GM23248 (cell line): ENCODE data around the gene HTR3C. TPM values are rescaled to one million over a fixed set of nuclear protein-coding genes. Genes with fewer than 3 reads are reported as not detected.
A peak's percentile ranks its signal among the peaks of the same experiment; 100 is the strongest.
"Not testable (repeated sequence)": the region's sequence is repeated elsewhere in the genome, so short reads cannot be mapped to it uniquely, and the experiment has no call there.

Experiments
- DNase-seq: peaks from one replicate; pipeline ENCODE4 v3.0.0-alpha.2; 2015
- H2AFZ ChIP-seq: fragments of 200-600 bp; sonication (generic); 2 replicates; pipeline ENCODE4 v1.6.1; 2016; ENCODE audit warnings: antibody characterized with exemption
- H3F3A ChIP-seq: fragments of 200-600 bp; sonication (generic); 2 replicates; pipeline ENCODE4 v1.6.1; 2016; ENCODE audit warnings: mild to moderate bottlenecking, antibody characterized with exemption, mixed run types; ENCODE audit not compliant: insufficient read depth
- H3K27ac ChIP-seq: fragments of 200-600 bp; sonication (generic); 2 replicates; pipeline ENCODE4 v1.5.1; 2016; ENCODE audit warnings: mild to moderate bottlenecking
- H3K27me3 ChIP-seq: fragments of 200-600 bp; sonication (generic); replicated peaks from 2 replicates; pipeline ENCODE4 v1.6.1; 2016; ENCODE audit warnings: mild to moderate bottlenecking; ENCODE audit not compliant: insufficient read depth
- H3K36me3 ChIP-seq: fragments of 200-600 bp; sonication (generic); 2 replicates; pipeline ENCODE4 v1.6.1; 2016; ENCODE audit warnings: low read depth, mild to moderate bottlenecking
- H3K4me1 ChIP-seq: fragments of 200-600 bp; sonication (generic); 2 replicates; pipeline ENCODE4 v1.6.1; 2016; ENCODE audit warnings: mild to moderate bottlenecking; ENCODE audit not compliant: insufficient read depth
- H3K4me2 ChIP-seq: fragments of 200-600 bp; sonication (generic); one replicate; pipeline ENCODE4 v1.6.1; 2016; ENCODE audit warnings: mild to moderate bottlenecking; ENCODE audit not compliant: unreplicated experiment
- H3K4me3 ChIP-seq: fragments of 200-600 bp; sonication (generic); 2 replicates; pipeline ENCODE4 v1.5.1; 2016; ENCODE audit warnings: mild to moderate bottlenecking
- H3K79me2 ChIP-seq: fragments of 200-600 bp; sonication (generic); 2 replicates; pipeline ENCODE4 v1.6.1; 2016; ENCODE audit warnings: mild to moderate bottlenecking; ENCODE audit not compliant: insufficient read depth
- H3K9ac ChIP-seq: fragments of 200-600 bp; sonication (generic); 2 replicates; pipeline ENCODE4 v1.6.1; 2016; ENCODE audit warnings: mild to moderate bottlenecking
- H3K9me2 ChIP-seq: fragments of 200-600 bp; sonication (generic); 2 replicates; pipeline ENCODE4 v1.6.1; 2016; ENCODE audit warnings: mixed run types, mild to moderate bottlenecking, moderate library complexity; ENCODE audit not compliant: insufficient read depth
- H3K9me3 ChIP-seq: fragments of 200-600 bp; sonication (generic); one replicate; pipeline ENCODE4 v1.6.1; 2017; ENCODE audit warnings: low read depth
- H4K20me1 ChIP-seq: fragments of 200-600 bp; sonication (generic); 2 replicates; pipeline ENCODE4 v1.6.0; 2016; ENCODE audit not compliant: insufficient read depth
- EZH2 ChIP-seq: fragments of 200-600 bp; sonication (generic); IDR thresholded peaks from 2 replicates; pipeline ENCODE4 v1.6.1; 2018; ENCODE audit warnings: antibody characterized with exemption, mild to moderate bottlenecking; ENCODE audit not compliant: insufficient read depth, poor library complexity, severe bottlenecking
- EZH2phosphoT487 ChIP-seq: fragments of 200-600 bp; sonication (generic); IDR thresholded peaks from 2 replicates; pipeline ENCODE4 v1.6.1; 2018; ENCODE audit warnings: antibody characterized with exemption, moderate library complexity, mild to moderate bottlenecking, low read depth; ENCODE audit not compliant: insufficient read depth
- WGBS, 2 experiments: methylation state at CpG; one replicate each; pipeline ENCODE4 v1.1.6; 2015 to 2017; ENCODE audit warnings: low lambda C conversion rate in 2 of 2, low coverage in 1 of 2; ENCODE audit errors: missing lambda C conversion rate in 2 of 2; 5-methylcytosine and 5-hydroxymethylcytosine counted together
- in situ Hi-C: fragments of 300-500 bp; cut with MboI; formaldehyde crosslinking; loops from 2 replicates; pipeline ENCODE4 v1.15.0; 2020
- polyA plus RNA-seq: library from polyadenylated mRNA; unstranded; fragments of >200 nt; fragmentation: Nextera tagmentation; extraction: Ambion mirVana; gene quantifications from 2 replicates; pipeline ENCODE4 v1.2.1, GENCODE V29; 2016
- total RNA-seq: library from RNA; depleted of rRNA; stranded (reverse); fragments of >200 nt; shearing (Covaris generic); gene quantifications from 2 replicates; pipeline ENCODE4 v1.2.3, GENCODE V29; 2014

HTR3C gene
- total and polyA plus RNA-seq, 2 experiments from 2014 or later = not detected

DNA sequence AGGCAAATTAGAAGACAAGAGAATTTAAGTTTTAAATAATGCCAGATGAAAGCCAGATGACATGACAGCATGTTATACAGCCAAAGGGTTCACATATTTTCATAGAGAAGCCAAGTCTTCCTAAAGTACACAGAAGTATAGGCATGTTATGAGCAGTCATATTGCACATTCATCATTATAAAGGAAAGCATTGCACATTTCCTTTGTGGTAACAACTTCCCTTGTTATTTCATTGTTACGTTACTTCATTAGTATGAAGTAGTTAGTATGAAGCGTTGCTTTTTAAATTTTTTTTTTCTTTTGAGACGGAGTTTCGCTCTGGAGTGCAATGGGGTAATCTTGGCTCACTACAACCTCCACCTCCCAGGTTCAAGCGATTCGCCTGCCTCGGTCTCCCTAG, 30.5 kb upstream of the HTR3C start:
- 23 to 31% methylated on average over 7 of the region's 7 CpGs for WGBS, 2 experiments
- Histone ChIP-seq H3K9me2 (no peaks in the 10 kb centered on the region), H2AFZ (no peak overlapping the region), H3K9ac (no peak overlapping the region), H3K4me1 (no peaks in the 10 kb centered on the region), H3K36me3 (no peaks in the 10 kb centered on the region), H3K79me2 (no peaks in the 10 kb centered on the region), H3K27me3 (no peaks in the 10 kb centered on the region), H3F3A (no peaks in the 10 kb centered on the region), H3K4me3 (no peak overlapping the region), H3K27ac (no peak overlapping the region), H3K9me3 (no peaks in the 10 kb centered on the region), H4K20me1 (no peaks in the 10 kb centered on the region), H3K4me2 (no peak overlapping the region)
- in situ Hi-C loops = no loop called here
- peak; percentile 10 for DNase-seq
- TF ChIP-seq EZH2phosphoT487 (no peak), EZH2 (no peak)

DNA sequence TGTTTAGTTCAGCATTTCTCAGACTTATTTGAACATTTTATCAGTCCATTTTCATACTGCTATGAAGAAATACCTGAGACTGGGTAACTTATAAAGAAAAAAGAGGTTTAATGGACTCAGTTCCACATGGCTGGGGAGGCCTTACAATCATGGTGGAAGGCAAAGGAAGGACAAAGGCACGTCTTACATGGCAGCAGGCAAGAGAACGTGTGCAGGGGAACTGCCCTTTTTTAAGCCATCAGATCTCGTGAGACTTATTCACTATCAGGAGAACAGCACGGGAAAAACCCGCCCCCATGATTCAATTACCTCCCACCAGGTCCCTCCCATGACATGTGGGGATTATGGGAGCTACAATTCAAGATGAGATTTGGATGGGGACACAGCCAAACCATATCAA, 27.6 kb upstream of the HTR3C start:
- H3K79me2 ChIP-seq, DNase-seq, H3K4me2 ChIP-seq, H3K27me3 ChIP-seq, H3K4me1 ChIP-seq, H3K36me3 ChIP-seq, H3K9me3 ChIP-seq, H3K9ac ChIP-seq, H3K9me2 ChIP-seq, H2AFZ ChIP-seq, H3K4me3 ChIP-seq, in situ Hi-C loops, H3K27ac ChIP-seq, H3F3A ChIP-seq, H4K20me1 ChIP-seq: not testable (repeated sequence)
- WGBS, 2 experiments = 38 to 41% methylated on average over 5 of the region's 5 CpGs

DNA sequence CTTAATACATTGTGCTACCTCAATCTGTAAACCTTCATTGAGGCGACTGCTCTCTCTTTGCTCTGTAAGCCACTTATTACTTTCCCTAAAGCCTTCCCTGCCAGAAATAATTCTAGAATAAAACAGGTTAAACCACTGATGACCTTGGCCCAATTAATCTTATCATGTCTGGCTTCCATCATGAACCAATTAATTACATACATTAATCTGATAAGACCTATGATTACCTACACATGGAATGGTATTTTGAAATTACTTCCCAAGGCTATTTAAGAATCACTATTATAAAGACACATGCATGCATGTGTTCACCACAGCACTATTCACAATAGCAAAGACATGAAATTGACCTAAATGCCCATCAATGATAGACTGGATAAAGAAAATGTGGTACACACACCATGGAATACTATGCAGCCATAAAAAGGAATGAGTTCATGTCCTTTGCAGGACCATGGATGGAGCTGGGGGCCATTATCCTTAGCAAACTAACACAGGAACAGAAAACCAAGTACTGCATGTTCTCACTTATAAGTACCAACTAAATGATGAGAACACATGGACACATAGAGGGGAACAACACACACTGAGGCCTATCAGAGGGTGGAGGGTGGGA, 24.5 kb upstream of the HTR3C start:
- H3K4me3 ChIP-seq, in situ Hi-C loops, H3K79me2 ChIP-seq, H3K9ac ChIP-seq, H3K27me3 ChIP-seq, H3K36me3 ChIP-seq, H3K9me3 ChIP-seq, H3K9me2 ChIP-seq, H3F3A ChIP-seq, H3K4me2 ChIP-seq, H4K20me1 ChIP-seq, H2AFZ ChIP-seq, H3K4me1 ChIP-seq, H3K27ac ChIP-seq, DNase-seq: not testable (repeated sequence)
- 72 to 86% methylated on average over 1 of the region's 1 CpG for WGBS, 2 experiments

DNA sequence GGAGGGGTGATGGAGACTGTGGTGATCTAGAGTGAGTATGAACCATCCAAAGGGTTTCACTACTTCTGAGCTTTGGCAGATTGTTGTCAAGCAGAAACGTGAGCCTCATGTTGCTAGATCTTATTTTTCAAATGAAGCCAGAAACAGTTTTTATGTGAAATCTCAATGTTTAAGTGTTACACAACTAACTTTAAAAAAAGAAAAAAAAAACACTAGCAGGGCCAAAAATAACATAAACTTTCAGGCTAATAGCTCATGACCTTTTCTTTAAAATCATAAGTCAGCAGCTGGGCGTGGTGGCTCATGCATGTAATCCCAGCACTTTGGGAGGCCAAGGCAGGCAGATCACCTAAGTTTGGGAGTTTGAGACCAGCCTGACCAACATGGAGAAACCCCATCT, 23.4 kb upstream of the HTR3C start:
- no peaks in the 10 kb centered on the region for H3K79me2 ChIP-seq
- TF ChIP-seq EZH2 (no peak), EZH2phosphoT487 (no peak)
- no peaks in the 10 kb centered on the region for H3K9me2 ChIP-seq
- H3K4me2 ChIP-seq = no peak overlapping the region
- no peak overlapping the region for H2AFZ ChIP-seq
- H3F3A ChIP-seq = no peaks in the 10 kb centered on the region
- H3K4me3 ChIP-seq = no peak overlapping the region
- in situ Hi-C loops = no loop called here
- H3K9me3 ChIP-seq = no peaks in the 10 kb centered on the region
- no peak overlapping the region for H3K27ac ChIP-seq
- no peak overlapping the region for H3K9ac ChIP-seq
- H4K20me1 ChIP-seq = no peaks in the 10 kb centered on the region
- no peaks in the 10 kb centered on the region for H3K4me1 ChIP-seq
- peak; percentile 11 for DNase-seq
- H3K27me3 ChIP-seq = 0 out of 2 replicates have a peak, but pooled peaks cover 10% of the 10 kb centered on the region
- 27 to 29% methylated on average over 2 of the region's 2 CpGs for WGBS, 2 experiments
- no peaks in the 10 kb centered on the region for H3K36me3 ChIP-seq

DNA sequence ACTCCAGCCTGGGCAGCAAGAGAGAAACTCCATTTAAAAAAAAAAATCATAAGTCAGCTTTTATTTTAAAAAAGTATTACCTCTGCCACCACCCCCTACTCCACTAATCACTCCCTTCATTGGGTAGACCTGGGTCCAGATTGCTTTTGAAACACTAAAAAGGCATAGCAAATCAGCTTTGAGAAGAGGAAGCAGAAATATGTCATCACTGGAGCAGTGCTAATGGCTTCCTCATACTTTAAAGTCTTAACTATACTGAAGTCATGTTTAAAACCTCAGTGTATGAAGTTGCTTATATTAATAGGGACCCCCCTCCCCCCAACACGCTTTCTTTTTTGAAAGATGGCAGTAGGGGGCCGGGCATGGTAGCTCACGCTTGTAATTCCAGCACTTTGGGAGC, 22.3 kb upstream of the HTR3C start:
- 72 to 81% methylated on average over 3 of the region's 3 CpGs for whole genome bisulfite sequencing, 2 experiments

More for the DNA sequence above, 22.3 kb upstream of the HTR3C start:
- DNase-seq = no peak
- TF ChIP-seq EZH2 = no peak
- no peak for TF ChIP-seq EZH2phosphoT487
- Histone ChIP-seq H3K9me2 (no peaks in the 10 kb centered on the region), H3K4me3 (no peak overlapping the region), H4K20me1 (no peaks in the 10 kb centered on the region), H3F3A (no peaks in the 10 kb centered on the region), H3K4me2 (no peak overlapping the region), H3K79me2 (no peaks in the 10 kb centered on the region), H3K27me3 (peaks cover 10% of the 10 kb centered on the region; the same call in 1 of the 2 replicates), H3K27ac (no peak overlapping the region), H3K36me3 (no peaks in the 10 kb centered on the region), H2AFZ (no peak overlapping the region), H3K9ac (no peak overlapping the region), H3K4me1 (no peaks in the 10 kb centered on the region), H3K9me3 (no peaks in the 10 kb centered on the region)
- in situ Hi-C loops = no loop called here
